Neural progenitor cell (in vitro differentiated cells): Measurements from ENCODE around the gene STRN3.

ENCODE experiments used
- EZH2 ChIP-seq: fragments of 200-600 bp; sonication (generic); IDR thresholded peaks from 2 replicates; pipeline ENCODE4 v1.6.1; 2017; ENCODE audit warnings: antibody characterized with exemption, mild to moderate bottlenecking, moderate library complexity
- TF ChIP-seq, protein P1 (sequence below): fragments of 200-600 bp; sonication (generic); IDR thresholded peaks from 2 replicates; pipeline ENCODE4 v1.5.1; 2017; ENCODE audit warnings: antibody characterized with exemption, mild to moderate bottlenecking

- TF ChIP-seq, protein P1, sequence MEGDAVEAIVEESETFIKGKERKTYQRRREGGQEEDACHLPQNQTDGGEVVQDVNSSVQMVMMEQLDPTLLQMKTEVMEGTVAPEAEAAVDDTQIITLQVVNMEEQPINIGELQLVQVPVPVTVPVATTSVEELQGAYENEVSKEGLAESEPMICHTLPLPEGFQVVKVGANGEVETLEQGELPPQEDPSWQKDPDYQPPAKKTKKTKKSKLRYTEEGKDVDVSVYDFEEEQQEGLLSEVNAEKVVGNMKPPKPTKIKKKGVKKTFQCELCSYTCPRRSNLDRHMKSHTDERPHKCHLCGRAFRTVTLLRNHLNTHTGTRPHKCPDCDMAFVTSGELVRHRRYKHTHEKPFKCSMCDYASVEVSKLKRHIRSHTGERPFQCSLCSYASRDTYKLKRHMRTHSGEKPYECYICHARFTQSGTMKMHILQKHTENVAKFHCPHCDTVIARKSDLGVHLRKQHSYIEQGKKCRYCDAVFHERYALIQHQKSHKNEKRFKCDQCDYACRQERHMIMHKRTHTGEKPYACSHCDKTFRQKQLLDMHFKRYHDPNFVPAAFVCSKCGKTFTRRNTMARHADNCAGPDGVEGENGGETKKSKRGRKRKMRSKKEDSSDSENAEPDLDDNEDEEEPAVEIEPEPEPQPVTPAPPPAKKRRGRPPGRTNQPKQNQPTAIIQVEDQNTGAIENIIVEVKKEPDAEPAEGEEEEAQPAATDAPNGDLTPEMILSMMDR: no peak
- TF ChIP-seq EZH2: no peak
Observed at GRCh38 chr14:31068235-31068634, 42.1 kb upstream of the STRN3 start.
